Measurements from ENCODE around the gene SERPING1. TPM values are rescaled to one million over a fixed set of nuclear protein-coding genes. Genes with fewer than 3 reads are reported as not detected.

SERPING1 gene
- not detected in 2 replicates for total RNA-seq (2014; rRNA removed; shearing (Covaris generic); ENCODE audit: low replicate concordance)

- no peak for DNase-seq (ENCODE audit: low read depth)
- in situ Hi-C loops (cut with HindIII; ENCODE audit: low pct_unique_long_range_greater_than_20kb, low sequenced_read_pairs) = no loop called here
Measured at GRCh38 chr11:57597461-57597915, at the start of gene SERPING1. Gene SERPING1, plus strand, starts transcription at chr11:57597685. Its CDS starts 586 bp downstream, at chr11:57598271.

GRCh38 chr11:57547854-57548377 is 49.6 kb upstream of the SERPING1 start:
- in situ Hi-C loops (cut with HindIII; ENCODE audit: low pct_unique_long_range_greater_than_20kb, low sequenced_read_pairs) = no loop called here
- DNase-seq (ENCODE audit: low read depth) = no peak

DNA sequence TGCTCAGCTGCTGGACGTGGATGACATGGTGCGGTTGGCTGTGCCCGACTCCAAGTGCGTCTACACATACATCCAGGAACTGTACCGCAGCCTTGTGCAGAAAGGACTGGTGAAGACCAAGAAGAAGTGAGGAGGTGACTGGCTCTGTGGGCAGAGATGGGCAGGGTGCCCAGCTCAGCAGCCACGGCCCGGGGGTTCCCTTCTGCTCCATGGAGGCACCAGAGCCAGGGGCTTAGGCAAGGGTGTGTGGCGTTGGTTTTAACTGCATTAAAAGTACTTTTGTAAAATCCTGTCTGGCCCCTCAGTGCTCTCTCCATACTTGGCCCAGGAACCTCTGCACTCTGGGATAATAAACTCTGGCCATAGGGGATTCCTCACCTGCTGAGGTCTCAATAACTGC is 47.5 kb upstream of the SERPING1 start:
- in situ Hi-C loops (cut with HindIII; ENCODE audit: low pct_unique_long_range_greater_than_20kb, low sequenced_read_pairs) = no loop called here
- DNase-seq (ENCODE audit: low read depth) = no peak

GRCh38 chr11:57551941-57552340 is 45.5 kb upstream of the SERPING1 start:
- DNase-seq (ENCODE audit: low read depth) = no peak
- in situ Hi-C loops (cut with HindIII; ENCODE audit: low pct_unique_long_range_greater_than_20kb, low sequenced_read_pairs) = no loop called here

DNA sequence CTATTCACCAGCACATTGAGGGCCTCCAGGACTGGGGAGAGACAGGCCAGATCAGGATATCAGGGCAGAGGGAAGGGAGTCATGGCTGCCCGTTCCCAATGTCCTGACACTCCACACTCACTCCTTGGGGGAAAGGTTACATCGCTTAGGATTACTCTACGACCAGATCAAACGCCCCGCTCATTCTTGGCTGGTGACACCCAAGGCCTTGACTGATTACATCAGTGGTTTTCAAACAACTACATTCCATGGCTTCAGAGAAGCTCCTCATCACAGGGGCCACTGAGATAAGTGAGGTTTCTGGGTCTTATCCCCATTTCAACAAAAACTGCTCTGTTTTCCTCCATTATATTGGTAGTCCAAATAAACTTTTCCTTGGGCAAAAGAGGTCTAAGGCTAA is 45.0 kb upstream of the SERPING1 start:
- in situ Hi-C loops (cut with HindIII; ENCODE audit: low pct_unique_long_range_greater_than_20kb, low sequenced_read_pairs) = no loop called here
- no peak for DNase-seq (ENCODE audit: low read depth)

- in situ Hi-C loops (cut with HindIII; ENCODE audit: low pct_unique_long_range_greater_than_20kb, low sequenced_read_pairs) = no loop called here
- DNase-seq (ENCODE audit: low read depth) = no peak
Measured at GRCh38 chr11:57555393-57555792, 42.1 kb upstream of the SERPING1 start.

GRCh38 chr11:57556041-57556440 is 41.4 kb upstream of the SERPING1 start:
- DNase-seq (ENCODE audit: low read depth) = no peak
- in situ Hi-C loops (cut with HindIII; ENCODE audit: low pct_unique_long_range_greater_than_20kb, low sequenced_read_pairs) = no loop called here

GRCh38 chr11:57560146-57560545 is 37.3 kb upstream of the SERPING1 start:
- in situ Hi-C loops (cut with HindIII; ENCODE audit: low pct_unique_long_range_greater_than_20kb, low sequenced_read_pairs) = no loop called here

GRCh38 chr11:57562596-57562995 is 34.9 kb upstream of the SERPING1 start:
- in situ Hi-C loops (cut with HindIII; ENCODE audit: low pct_unique_long_range_greater_than_20kb, low sequenced_read_pairs) = no loop called here
- DNase-seq (ENCODE audit: low read depth) = no peak

More at GRCh38 chr11:57560146-57560545, 37.3 kb upstream of the SERPING1 start:
- DNase-seq (ENCODE audit: low read depth) = no peak

DNA sequence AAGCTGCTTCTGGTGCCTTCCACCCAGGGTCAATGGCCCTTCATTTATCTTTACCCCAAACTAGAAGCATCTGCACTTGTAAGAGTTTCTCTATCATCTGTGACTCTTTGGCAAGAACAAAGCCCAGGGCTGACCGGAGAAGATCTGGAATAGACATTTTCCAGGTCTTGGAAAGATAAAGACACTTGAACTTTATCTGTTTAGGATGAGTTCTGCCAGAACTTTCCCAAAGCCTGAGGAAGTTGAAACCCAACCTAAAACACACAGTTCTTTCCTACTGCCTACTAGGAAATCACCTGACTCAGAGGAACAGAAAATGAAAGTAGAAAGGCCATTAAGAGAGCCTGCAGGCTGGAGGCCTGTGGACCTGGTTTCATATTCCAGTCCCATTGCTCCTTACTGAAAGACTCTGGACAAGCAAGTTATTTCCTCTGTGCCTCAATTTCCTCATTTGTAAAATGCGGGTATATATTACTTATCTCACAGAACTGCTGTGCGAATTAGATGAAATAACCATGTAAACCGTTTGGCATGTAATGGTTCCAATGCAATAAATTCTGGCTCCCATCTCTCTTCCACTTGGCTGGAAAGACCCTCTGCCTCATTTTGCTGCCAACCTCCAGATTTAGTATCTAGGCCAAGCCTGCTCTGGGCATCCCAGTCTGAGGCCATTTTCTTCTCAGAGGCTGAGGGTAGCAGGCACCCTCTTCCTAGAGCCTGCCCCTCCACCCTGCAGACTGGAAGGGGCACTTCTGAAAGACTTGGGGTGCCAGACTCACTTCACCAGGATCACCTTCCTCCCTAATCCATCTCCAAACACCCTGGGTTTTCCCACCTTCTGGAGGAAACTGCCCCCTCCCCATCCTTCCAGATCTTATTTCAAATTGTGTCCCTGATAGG is 31.2 kb upstream of the SERPING1 start:
- peak; percentile 35 for DNase-seq (ENCODE audit: low read depth)
- in situ Hi-C loops (cut with HindIII; ENCODE audit: low pct_unique_long_range_greater_than_20kb, low sequenced_read_pairs) = no loop called here

DNA sequence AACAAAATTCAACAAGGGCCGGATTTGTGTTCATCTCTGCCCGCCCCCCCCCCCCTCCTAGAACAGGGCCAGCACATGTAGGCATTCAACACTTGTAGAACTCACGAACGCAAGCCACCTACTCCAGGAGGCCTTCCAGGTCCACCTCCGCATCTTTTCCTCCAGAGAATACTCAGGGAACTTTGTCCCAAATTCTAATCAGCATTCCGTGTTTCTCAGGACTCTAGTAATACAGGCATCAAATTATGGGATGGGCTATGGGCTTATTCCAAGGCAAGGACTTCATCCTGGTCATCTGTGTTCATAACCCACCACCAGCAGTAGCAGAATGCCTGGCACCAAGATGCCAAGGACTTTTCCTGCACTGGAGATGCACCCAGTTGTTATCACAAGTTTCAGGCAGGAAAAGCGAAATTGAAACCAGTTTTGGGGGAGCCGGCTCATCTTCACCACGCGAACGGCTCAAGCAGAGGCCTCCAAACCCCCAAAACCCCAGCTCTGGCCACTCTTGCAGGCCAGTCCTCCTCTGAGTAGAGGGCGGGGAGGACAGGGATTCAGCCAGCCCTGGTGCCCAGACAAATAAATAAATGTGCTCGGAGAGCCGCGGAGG is 30.5 kb upstream of the SERPING1 start:
- DNase-seq (ENCODE audit: low read depth) = peak; percentile 25

DNA sequence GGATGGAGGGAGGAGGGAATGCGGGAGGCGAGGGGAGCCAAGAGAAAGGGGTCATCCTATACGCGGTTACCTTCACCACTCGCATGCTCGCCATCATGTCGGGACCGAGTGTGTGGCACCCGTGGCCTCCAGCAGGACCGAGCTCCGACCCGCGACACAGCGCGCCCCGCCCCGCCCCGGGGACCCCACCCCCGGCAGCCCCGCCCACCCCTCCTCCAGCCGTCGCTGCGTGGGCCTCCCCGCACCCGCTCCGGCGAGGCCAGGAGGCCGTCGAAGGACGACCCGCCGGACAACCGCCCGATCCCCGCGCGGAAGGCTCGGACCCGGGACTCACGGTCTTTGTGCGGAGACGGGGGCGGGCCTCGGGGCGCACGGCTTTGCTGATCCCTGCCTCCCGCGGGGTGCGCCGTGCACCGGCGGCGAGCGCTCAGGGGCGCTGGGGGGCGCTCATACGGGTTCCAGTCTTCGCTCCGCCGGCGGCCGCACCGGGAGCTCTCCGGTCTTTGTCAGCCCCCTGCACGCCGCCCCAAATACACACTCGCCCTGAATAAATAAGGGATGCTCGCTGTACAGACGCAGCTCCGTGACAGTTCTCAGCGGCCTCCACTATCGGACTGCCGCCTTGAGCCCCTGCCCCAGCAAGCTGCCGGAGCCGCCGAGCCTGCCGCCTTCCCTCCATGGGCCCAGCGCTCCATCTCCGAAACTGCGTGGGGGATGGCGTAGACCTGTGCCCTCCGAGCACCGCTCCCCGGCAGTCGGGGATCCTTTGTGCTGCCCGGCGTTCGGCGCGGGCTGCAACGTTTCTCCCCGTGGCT is 29.8 kb upstream of the SERPING1 start, which contains the start of gene UBE2L6:
Gene UBE2L6 (minus strand): TSS at position 158 of the 815 bp plus-strand sequence. CDS start 61 bp downstream, at position 97.
- DNase-seq (ENCODE audit: low read depth) = no peak
- in situ Hi-C loops (cut with HindIII; ENCODE audit: low pct_unique_long_range_greater_than_20kb, low sequenced_read_pairs) = no loop called here

More for the DNA sequence above, 30.5 kb upstream of the SERPING1 start:
- in situ Hi-C loops (cut with HindIII; ENCODE audit: low pct_unique_long_range_greater_than_20kb, low sequenced_read_pairs) = no loop called here

GRCh38 chr11:57568330-57568766 is 29.1 kb upstream of the SERPING1 start:
- in situ Hi-C loops (cut with HindIII; ENCODE audit: low pct_unique_long_range_greater_than_20kb, low sequenced_read_pairs) = no loop called here
- DNase-seq (ENCODE audit: low read depth) = peak; percentile 73

- in situ Hi-C loops (cut with HindIII; ENCODE audit: low pct_unique_long_range_greater_than_20kb, low sequenced_read_pairs) = no loop called here
- DNase-seq (ENCODE audit: low read depth) = no peak
Measured at GRCh38 chr11:57571606-57572005, 25.9 kb upstream of the SERPING1 start.

- in situ Hi-C loops (cut with HindIII; ENCODE audit: low pct_unique_long_range_greater_than_20kb, low sequenced_read_pairs) = no loop called here
- DNase-seq (ENCODE audit: low read depth) = no peak
Measured at GRCh38 chr11:57574061-57574460, 23.4 kb upstream of the SERPING1 start.

GRCh38 chr11:57584341-57584740 is 13.1 kb upstream of the SERPING1 start:
- in situ Hi-C loops (cut with HindIII; ENCODE audit: low pct_unique_long_range_greater_than_20kb, low sequenced_read_pairs) = no loop called here

DNA sequence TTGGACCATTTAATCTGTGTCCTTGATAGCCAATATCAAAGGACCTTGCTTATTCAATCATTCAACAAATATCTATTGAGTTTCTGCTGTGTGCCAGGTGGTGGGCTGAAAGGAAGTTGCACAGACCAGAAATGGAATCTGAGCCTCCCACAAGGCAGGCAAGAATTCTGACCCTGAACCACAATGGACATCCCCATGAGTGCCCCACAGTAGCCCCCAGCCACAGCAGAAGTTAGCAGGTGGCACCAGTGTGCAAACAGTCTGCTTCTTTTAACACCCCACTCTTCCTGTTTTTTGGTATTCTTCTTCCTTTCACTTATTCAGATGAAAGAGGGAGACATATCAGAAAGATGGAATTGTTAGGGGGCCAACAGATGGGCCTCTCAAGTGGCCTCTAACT is 12.2 kb upstream of the SERPING1 start:
- DNase-seq (ENCODE audit: low read depth) = no peak
- in situ Hi-C loops (cut with HindIII; ENCODE audit: low pct_unique_long_range_greater_than_20kb, low sequenced_read_pairs) = no loop called here

More at GRCh38 chr11:57584341-57584740, 13.1 kb upstream of the SERPING1 start:
- no peak for DNase-seq (ENCODE audit: low read depth)

GRCh38 chr11:57586711-57587245 is 10.7 kb upstream of the SERPING1 start:
- no peak for DNase-seq (ENCODE audit: low read depth)
- in situ Hi-C loops (cut with HindIII; ENCODE audit: low pct_unique_long_range_greater_than_20kb, low sequenced_read_pairs) = no loop called here
